Gastrocnemius medialis (tissue), 4 donors: ENCODE measurements around the gene CLDN34.

Experiments used
- POLR2A ChIP-seq, 2 donors: fragments of 450-650 bp; IDR thresholded peaks; one replicate each; pipeline ENCODE4 v1.6.1; 2017; ENCODE audit warnings: antibody characterized with exemption in 2 of 2, mild to moderate bottlenecking in 2 of 2, moderate library complexity in 2 of 2
- TF ChIP-seq, protein P1 (sequence below), 5 experiments: fragments of 450-650 bp in 3 of 5; fragments of 200-600 bp in 2 of 5; sonication (generic) in 2 of 5; IDR thresholded peaks in 4 of 5; conservative IDR thresholded peaks in 1 of 5; 1 replicate in 4 of 5; 2 replicates in 1 of 5; pipeline ENCODE4 v1.5.1; 2016 to 2019; ENCODE audit warnings: antibody characterized with exemption in 5 of 5, mild to moderate bottlenecking in 3 of 5, moderate library complexity in 3 of 5

DNA sequence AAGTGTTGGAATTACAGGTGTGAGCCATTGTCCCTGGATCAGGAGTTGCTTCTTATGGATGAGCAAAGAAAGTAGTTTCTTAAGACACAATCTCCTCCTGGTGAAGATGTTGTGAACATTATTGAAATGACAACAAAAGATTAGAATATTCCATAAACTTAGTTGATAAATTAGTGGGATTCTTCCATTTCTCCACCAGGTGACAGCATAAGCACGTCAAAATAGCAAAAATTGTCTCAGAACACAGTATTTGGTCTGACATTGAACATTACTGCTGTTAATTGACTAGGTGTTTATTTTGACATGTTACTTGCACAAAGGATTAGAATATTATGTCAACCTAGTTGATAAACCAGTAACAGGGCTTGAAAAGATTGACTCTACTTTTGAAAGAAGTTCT lies 21.6 kb downstream of the CLDN34 start:
- TF ChIP-seq, protein P1, sequence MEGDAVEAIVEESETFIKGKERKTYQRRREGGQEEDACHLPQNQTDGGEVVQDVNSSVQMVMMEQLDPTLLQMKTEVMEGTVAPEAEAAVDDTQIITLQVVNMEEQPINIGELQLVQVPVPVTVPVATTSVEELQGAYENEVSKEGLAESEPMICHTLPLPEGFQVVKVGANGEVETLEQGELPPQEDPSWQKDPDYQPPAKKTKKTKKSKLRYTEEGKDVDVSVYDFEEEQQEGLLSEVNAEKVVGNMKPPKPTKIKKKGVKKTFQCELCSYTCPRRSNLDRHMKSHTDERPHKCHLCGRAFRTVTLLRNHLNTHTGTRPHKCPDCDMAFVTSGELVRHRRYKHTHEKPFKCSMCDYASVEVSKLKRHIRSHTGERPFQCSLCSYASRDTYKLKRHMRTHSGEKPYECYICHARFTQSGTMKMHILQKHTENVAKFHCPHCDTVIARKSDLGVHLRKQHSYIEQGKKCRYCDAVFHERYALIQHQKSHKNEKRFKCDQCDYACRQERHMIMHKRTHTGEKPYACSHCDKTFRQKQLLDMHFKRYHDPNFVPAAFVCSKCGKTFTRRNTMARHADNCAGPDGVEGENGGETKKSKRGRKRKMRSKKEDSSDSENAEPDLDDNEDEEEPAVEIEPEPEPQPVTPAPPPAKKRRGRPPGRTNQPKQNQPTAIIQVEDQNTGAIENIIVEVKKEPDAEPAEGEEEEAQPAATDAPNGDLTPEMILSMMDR (IDR thresholded peaks at IDR 0.05 in 4 of 5, conservative IDR thresholded peaks at IDR 0.05 in 1 of 5) = no peak
- TF ChIP-seq POLR2A (IDR thresholded peaks at IDR 0.05) = no peak
